DMS79 (cell line): ENCODE data around the gene ESRP2.

ENCODE experiments used
- DNase-seq: peaks from one replicate; lab custom pipeline; 2025; lab: John Stamatoyannopoulos, UW

Gene ESRP2

GRCh38 chr16:68263559-68264127 is 27.7 kb upstream of the ESRP2 start:
- no peak for DNase-seq

GRCh38 chr16:68259007-68259825 is 23.3 kb upstream of the ESRP2 start:
- no peak for DNase-seq

DNA sequence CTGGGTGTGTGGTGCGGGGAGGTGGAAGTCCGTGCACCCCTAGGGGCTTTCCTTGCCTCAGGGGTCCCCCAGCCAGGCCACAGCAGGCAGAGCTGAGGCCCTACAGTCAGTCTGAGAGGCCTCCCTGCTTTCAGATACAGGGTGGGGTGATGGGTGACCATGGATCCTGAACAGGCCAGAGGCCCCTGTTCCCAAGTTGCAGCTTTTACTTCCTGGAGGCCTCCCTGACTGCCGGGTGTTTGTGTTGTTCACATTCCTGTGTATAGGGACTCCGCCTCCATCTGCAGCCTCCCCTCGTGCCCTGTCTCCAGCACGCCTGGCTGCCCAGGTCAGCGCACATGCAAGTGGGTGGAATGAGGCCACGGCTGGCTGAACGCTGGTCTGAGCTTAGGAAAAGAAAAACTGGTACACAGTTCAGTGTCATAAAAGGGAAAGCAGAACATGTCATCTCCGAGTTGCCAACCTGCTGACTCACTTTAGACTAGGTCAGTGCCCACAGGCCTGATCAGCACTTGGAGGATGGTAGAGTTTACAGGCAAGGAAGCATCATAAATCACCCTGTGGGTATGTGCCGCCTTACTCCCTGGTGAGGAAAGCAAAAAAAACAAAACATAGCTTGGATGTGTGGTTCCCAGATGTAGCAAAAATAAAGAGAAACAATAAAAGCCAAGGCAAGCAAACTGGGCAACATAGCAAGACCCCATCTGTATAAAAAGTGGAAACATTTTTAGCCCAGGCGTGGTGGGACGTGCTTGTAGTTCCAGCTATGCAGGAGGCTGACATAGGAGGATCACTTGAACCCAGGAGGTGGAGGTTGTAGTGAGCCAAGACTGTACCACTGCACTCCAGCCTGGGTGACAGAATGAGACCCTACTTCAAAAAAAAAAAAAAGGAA is 22.2 kb upstream of the ESRP2 start:
- DNase-seq = no peak

DNA sequence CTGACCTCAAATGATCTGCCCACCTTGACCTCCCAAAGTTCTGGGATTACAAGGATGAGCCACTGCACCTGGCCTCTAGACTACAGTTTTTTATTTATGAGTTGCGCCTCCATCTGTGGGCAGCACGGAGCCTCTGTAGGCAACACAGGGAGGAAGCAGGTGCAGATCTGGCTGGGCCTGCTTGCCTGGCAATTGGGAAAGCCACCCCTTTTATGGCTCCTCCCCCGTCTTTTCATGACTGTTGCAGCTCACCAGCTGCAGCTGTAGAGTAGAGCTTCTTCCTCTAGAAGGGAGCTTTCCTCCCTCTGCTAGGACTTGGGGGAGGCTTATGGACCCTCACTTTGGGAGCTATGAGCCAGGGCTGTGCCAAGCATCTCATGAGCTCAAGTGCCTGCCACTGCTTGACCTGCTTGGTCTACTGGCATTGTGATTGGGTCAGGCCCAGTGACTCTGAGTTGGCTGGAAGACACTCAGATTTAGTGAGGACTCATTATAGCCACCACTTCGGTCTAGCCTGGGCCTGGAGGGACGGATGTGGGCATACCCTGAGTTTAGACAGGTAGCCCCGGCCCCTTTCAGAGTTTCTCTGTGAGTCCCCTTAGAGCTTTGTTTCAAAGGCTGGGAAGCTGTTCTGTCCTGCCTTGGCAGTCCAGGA is 21.5 kb upstream of the ESRP2 start:
- no peak for DNase-seq

DNA sequence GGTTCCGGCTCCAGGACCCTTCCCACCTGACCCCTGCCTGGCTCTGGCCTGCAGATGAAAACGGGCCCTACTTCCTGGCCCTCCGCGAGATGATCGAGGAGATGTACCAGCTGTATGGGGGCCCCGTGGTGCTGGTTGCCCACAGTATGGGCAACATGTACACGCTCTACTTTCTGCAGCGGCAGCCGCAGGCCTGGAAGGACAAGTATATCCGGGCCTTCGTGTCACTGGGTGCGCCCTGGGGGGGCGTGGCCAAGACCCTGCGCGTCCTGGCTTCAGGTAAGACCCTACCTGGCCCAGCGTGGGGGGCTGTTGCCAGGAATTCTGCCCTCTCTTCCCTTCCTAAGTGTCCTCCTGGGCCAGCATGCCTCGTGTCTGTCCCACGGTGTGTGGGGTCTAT is 19.8 kb upstream of the ESRP2 start:
- DNase-seq = no peak

- no peak for DNase-seq
Observed at GRCh38 chr16:68253721-68254120, 17.8 kb upstream of the ESRP2 start.

DNA sequence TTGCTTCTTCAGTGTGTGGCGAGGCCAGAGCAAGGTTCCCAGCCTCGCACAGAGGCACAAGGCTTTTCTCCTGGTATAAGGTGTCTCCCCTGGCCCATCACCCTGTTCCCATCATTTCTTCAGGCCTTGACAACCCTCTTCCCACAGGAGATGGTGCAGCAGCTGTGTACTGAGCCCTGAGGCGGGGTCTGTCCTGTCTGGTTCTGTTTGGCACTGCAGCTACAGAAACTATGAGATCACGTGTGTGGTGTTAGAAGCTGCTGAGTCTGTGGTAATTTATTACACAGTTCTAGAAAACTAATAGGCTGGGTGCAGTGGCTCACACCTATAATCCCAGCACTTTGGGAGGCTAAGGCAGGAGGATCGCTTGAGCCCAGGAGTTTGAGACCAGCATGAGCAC is 16.5 kb upstream of the ESRP2 start:
- no peak for DNase-seq

- DNase-seq = no peak
Observed at GRCh38 chr16:68251832-68252231, 15.9 kb upstream of the ESRP2 start.

DNA sequence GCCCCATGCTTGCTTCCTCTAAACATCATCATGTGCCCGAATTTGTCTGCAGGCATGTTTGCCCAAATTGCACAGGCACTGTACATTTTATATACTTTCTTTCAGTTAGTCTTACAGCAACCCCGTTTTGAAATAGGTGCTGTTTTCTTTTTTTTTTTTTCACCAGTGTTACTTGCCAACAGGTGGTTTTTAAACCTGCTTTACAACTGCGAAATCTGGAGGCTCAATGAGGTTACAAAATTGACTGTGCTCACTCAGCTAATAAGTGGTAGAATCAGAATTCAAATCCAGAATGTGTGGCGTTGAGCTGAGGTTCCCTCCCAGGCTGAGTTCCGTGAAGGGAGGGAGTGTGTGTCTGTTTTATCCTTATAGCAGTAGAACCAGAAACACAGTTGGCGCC is 15.0 kb upstream of the ESRP2 start:
- no peak for DNase-seq

DNA sequence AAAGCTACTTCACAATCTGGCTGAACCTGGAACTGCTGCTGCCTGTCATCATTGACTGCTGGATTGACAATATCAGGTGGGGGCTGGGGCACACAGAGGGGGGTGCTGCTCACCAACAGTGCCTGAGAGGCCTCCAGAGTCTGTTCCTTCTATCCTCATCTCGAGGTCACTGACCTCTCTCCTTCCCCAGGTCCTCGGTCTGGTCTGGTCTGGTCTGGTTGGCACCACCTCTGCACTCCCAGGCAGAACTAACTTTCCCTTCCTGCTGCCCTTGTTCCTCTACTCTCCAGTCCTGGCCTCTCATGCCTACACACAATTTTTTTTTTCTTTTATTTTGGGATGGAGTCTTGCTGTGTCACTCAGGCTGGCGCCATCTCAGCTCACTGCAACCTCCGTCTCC is 13.4 kb upstream of the ESRP2 start:
- no peak for DNase-seq

DNA sequence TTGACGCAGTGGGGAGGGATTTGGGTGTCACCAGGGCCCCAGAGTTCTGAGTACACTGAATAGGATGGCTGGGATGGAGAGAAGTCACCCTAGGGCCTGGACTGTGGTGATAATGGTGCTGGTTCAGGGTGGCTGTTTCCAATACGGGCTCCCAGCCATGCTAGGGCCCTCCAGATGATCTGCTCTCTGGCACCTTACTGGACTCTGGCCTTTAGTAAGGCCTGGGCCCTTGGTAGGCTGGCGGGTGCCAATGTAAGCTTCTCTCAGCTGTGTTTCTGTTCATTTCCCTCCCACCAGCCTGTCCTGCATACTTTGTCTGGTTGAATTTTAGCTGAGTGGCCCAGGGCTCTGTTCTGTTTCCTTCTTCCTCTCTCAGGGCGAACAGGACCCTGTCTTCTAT is 12.0 kb upstream of the ESRP2 start:
- no peak for DNase-seq

GRCh38 chr16:68247400-68247799 is 11.5 kb upstream of the ESRP2 start:
- DNase-seq = no peak

DNA sequence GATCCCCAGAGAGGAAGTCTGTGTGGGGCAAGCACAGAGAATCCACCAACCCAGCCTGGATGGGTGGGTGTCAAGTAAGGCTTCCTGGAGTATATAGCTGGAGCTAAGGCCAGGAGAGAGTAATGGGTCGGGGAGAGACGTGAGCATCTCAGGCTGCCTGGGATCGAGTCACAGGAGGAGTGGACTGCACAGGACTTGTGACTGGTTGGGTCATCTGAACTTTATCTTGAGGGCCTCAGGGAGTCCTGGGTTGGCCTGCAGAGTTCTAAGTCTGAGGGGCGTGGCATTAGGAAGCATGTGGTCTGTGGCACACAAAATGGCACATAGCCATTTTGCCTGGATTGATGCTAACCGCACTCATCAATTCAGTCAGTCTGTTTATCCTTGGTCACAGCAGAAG is 10.7 kb upstream of the ESRP2 start:
- no peak for DNase-seq

DNA sequence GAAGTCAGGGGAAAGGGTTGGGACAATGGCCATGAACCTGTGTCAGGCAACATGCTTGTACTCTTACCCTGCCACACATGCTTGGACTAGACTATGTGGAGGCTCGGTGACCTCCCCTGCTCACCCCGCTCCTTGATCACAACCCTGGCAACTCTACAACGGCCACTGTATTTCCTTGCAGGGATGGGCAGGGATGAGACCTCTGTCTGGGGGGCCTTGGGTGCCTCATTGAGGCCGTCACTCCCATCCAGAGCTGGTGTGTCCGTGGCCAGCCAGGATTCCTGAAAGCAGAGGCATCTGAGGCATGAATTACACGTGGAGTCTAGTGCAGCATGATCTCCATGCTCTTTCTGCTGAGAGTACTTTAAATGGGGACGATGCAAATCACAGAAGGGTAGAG is 10.2 kb upstream of the ESRP2 start:
- no peak for DNase-seq

DNA sequence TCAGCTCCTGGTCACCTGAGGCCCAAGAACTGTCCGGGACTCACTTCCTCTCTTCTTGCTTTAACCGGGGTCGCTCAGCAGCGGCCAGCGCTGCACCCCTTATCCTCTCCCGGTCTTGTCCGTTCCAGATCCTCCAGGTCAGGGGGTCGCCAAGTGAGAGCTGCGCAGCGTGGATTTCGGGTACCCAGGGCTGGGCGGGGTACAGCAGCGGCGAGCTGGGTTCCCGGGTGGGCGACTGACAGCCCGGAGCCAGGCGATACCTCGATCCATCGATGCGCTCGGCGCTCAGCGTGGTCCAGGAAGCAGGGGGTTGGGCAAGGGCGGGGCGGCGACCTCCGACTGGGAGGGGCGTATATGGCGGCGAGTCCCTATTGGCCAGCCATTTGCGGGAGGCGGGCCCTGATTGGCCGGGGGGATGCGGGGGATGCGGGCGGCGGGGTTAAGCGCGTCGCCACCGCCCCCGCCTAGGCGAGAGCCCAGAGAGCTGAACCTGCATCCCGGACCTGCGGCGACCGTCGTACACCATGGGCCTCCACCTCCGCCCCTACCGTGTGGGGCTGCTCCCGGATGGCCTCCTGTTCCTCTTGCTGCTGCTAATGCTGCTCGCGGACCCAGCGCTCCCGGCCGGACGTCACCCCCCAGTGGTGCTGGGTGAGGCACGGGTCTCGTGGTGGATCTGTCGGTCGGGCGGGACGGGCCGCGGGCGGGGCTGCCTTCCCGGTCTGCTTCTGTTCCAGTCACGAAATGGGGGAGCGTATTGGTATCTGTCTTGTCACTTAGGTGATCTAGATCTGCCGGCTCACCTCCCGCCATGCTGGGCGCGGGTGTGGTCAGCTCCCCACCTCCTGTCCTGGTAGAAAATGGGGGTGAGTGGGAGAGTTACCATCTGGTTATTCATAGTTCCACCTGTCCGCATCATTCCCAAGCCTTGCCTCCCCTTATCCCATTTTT is 9.3 kb upstream of the ESRP2 start, which contains the start of gene PLA2G15:
PLA2G15 (plus strand) TSS at position 471 of the 951 bp plus-strand sequence; CDS start at position 525, 54 bp downstream.
- DNase-seq = no peak

GRCh38 chr16:68244481-68244902 is 8.6 kb upstream of the ESRP2 start:
- DNase-seq = no peak

GRCh38 chr16:68242926-68243858 is 7.3 kb upstream of the ESRP2 start:
- no peak for DNase-seq

DNA sequence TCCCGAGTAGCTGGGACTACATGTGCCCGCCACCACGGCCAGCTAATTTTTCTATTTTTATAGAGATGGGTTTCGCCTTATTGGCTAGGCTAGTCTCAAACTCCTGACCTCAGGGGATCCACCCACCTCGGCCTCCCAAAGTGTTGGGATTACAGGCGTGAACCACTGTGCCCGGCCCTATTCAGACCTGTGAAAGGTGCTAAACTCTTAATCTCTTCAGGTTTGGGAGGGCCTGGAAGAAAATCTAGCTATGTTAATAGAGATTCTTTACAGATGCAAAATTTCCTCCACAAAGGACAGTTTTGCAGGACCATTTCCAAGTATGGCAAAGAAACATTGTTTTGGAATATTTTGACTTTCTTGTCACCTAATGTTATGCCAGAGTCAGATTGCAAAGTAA is 6.2 kb upstream of the ESRP2 start:
- DNase-seq = no peak

GRCh38 chr16:68238029-68238345 is 2.1 kb upstream of the ESRP2 start:
- no peak for DNase-seq
